HG03354 (cell line): Measurements from ENCODE around the gene TOM1.

Experiments used
- ATAC-seq: cut with Tn5 transposase; IDR thresholded peaks from one replicate; pipeline ENCODE4 v1.9.1; 2021; ENCODE audit warnings: mild to moderate bottlenecking; ENCODE audit not compliant: unreplicated experiment, poor library complexity, severe bottlenecking

TOM1 gene

GRCh38 chr22:35343664-35344550 lies 44.2 kb downstream of the TOM1 start:
- no peak for ATAC-seq

GRCh38 chr22:35344956-35345690 lies 45.4 kb downstream of the TOM1 start:
- ATAC-seq, result no peak

- ATAC-seq, result no peak
These were observed 46.3 kb downstream of the TOM1 start for GRCh38 chr22:35345808-35346505.

- ATAC-seq, result no peak
These were observed 47.0 kb downstream of the TOM1 start for GRCh38 chr22:35346596-35347220.

- no peak for ATAC-seq
These were observed 47.8 kb downstream of the TOM1 start for GRCh38 chr22:35347462-35347861.

GRCh38 chr22:35348026-35348590 lies 48.4 kb downstream of the TOM1 start:
- ATAC-seq, result no peak

GRCh38 chr22:35348703-35349102 lies 49.0 kb downstream of the TOM1 start:
- no peak for ATAC-seq

- ATAC-seq, result no peak
These were observed 49.6 kb downstream of the TOM1 start for GRCh38 chr22:35349368-35349703.

GRCh38 chr22:35349704-35350538 lies 50.2 kb downstream of the TOM1 start:
- ATAC-seq, result no peak

- ATAC-seq, result peak; percentile 85
These were observed 51.1 kb downstream of the TOM1 start for GRCh38 chr22:35350539-35351503.

GRCh38 chr22:35352214-35353111 lies 52.8 kb downstream of the TOM1 start:
- peak; percentile 45 for ATAC-seq

- no peak for ATAC-seq
These were observed 53.6 kb downstream of the TOM1 start for GRCh38 chr22:35353318-35353717.

- ATAC-seq, result no peak
These were observed 54.4 kb downstream of the TOM1 start for GRCh38 chr22:35354068-35354467.

GRCh38 chr22:35357883-35358621 lies 58.4 kb downstream of the TOM1 start:
- ATAC-seq, result no peak

GRCh38 chr22:35359380-35360065 lies 59.8 kb downstream of the TOM1 start:
- no peak for ATAC-seq
